GM23248 (cell line): ENCODE data around the gene ADGRL1.

Source experiments
- EZH2 ChIP-seq: fragments of 200-600 bp; sonication (generic); IDR thresholded peaks from 2 replicates; pipeline ENCODE4 v1.6.1; 2018; ENCODE audit warnings: antibody characterized with exemption, mild to moderate bottlenecking; ENCODE audit not compliant: insufficient read depth, poor library complexity, severe bottlenecking
- EZH2phosphoT487 ChIP-seq: fragments of 200-600 bp; sonication (generic); IDR thresholded peaks from 2 replicates; pipeline ENCODE4 v1.6.1; 2018; ENCODE audit warnings: antibody characterized with exemption, moderate library complexity, mild to moderate bottlenecking, low read depth; ENCODE audit not compliant: insufficient read depth

DNA sequence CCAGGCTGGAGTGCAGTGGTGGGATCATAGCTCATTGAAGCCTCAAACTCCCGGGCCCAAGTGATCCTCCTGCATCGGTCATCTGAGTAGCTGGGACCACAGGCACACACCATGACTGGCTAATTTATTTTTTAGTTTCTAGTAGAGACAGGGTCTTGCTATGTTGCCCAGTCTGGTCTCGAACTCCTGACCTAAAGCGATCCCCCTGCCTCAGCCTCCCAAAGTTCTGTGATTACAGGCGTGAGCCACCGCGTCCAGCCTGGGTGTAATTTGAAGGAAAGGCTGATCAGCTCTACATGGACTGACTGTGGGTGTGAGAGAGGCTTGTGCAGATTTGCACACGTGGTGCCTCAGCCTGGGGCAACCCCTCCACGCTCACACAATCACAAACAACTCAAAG, 31.1 kb downstream of the ADGRL1 start:
- TF ChIP-seq EZH2phosphoT487 = no peak
- no peak for TF ChIP-seq EZH2
